Fibroblast of lung (primary cell): ENCODE results near the gene NKD2. TPM values are rescaled to one million over a fixed set of nuclear protein-coding genes. Genes with fewer than 3 reads are reported as not detected.

Experiments used
- DNase-seq, 2 donors: peaks; one replicate each; pipeline versions ENCODE4 v3.0.0 to v3.0.0-alpha.2; 2010; ENCODE audit warnings: low read depth in 2 of 2
- H2AFZ ChIP-seq: 2 replicates; pipeline ENCODE4 v1.5.1; 2012; ENCODE audit warnings: low read length, control low read depth, inconsistent platforms
- H3K27ac ChIP-seq: 2 replicates; pipeline ENCODE4 v1.5.1; 2011; ENCODE audit warnings: low read length, control low read depth; ENCODE audit not compliant: insufficient read depth
- H3K27me3 ChIP-seq: 2 replicates; pipeline ENCODE4 v1.5.1; 2011; ENCODE audit warnings: mild to moderate bottlenecking, low read length; ENCODE audit not compliant: control insufficient read depth, insufficient read depth
- H3K36me3 ChIP-seq: 2 replicates; pipeline ENCODE4 v1.5.1; 2011; ENCODE audit warnings: low read length; ENCODE audit not compliant: control insufficient read depth, insufficient read depth
- H3K4me1 ChIP-seq: 2 replicates; pipeline ENCODE4 v1.5.1; 2011; ENCODE audit warnings: low read length; ENCODE audit not compliant: control insufficient read depth, insufficient read depth; ENCODE audit errors: extremely low read depth
- H3K4me2 ChIP-seq: 2 replicates; pipeline ENCODE4 v1.5.1; 2011; ENCODE audit warnings: low read length, control low read depth; ENCODE audit not compliant: insufficient read depth; ENCODE audit errors: extremely low read depth
- H3K4me3 ChIP-seq, 4 experiments: fragments of 200-600 bp in 1 of 4; sonication (generic) in 1 of 4; replicated peaks in 1 of 4; 2 replicates each; pipeline ENCODE4 v1.5.1; 2011 to 2016; ENCODE audit warnings: low read length in 4 of 4, low read depth in 3 of 4, mild to moderate bottlenecking in 3 of 4, control low read depth in 2 of 4, inconsistent platforms in 1 of 4, mixed read lengths in 1 of 4; ENCODE audit not compliant: insufficient read depth in 1 of 4; ENCODE audit errors: control extremely low read depth in 1 of 4
- H3K79me2 ChIP-seq: 2 replicates; pipeline ENCODE4 v1.5.1; 2012; ENCODE audit warnings: mild to moderate bottlenecking, low read length, inconsistent platforms; ENCODE audit not compliant: control insufficient read depth, insufficient read depth
- H3K9ac ChIP-seq: 2 replicates; pipeline ENCODE4 v1.5.1; 2011; ENCODE audit warnings: mild to moderate bottlenecking, low read length, control low read depth; ENCODE audit not compliant: insufficient read depth
- H3K9me3 ChIP-seq: 2 replicates; pipeline ENCODE4 v1.5.1; 2012; ENCODE audit warnings: low read depth, low read length; ENCODE audit not compliant: control insufficient read depth, insufficient read depth
- H4K20me1 ChIP-seq: 2 replicates; pipeline ENCODE4 v1.5.1; 2011; ENCODE audit warnings: low read length; ENCODE audit not compliant: control insufficient read depth, insufficient read depth; ENCODE audit errors: extremely low read depth
- CTCF ChIP-seq, 2 donors: IDR thresholded peaks in 1 of 2; conservative IDR thresholded peaks in 1 of 2; 1 replicate in 1 of 2; 2 replicates in 1 of 2; pipeline ENCODE4 v1.5.1; 2011 to 2012; ENCODE audit warnings: low read length in 2 of 2, control low read depth in 1 of 2, inconsistent platforms in 1 of 2, low read depth in 1 of 2, mild to moderate bottlenecking in 1 of 2
- EZH2 ChIP-seq: IDR thresholded peaks from 2 replicates; pipeline ENCODE4 v1.5.1; 2012; ENCODE audit warnings: low read length, control low read depth, mild to moderate bottlenecking; ENCODE audit errors: missing control alignments
- polyA plus RNA-seq, 2 donors: library from polyadenylated mRNA; depleted of rRNA in 1 of 2; stranded (reverse) in 1 of 2; unstranded in 1 of 2; fragments of >200 nt; gene quantifications; 2 replicates each; pipeline ENCODE4 v1.2.1, GENCODE V29; 2011 to 2012; ENCODE audit warnings: missing spikeins in 1 of 2
- total RNA-seq: library from RNA; depleted of rRNA; stranded (reverse); fragments of >200 nt; gene quantifications from 2 replicates; pipeline ENCODE4 v1.2.1, GENCODE V29; 2014

Gene NKD2
- total and polyA plus RNA-seq, 2 donors (not counting 1 experiment from before 2014, with no cell fraction given): under 0.01 TPM; not detected in 1

GRCh38 chr5:1003296-1003937 lies 5.2 kb upstream of the NKD2 start:
- H3K9me3 ChIP-seq: no peaks in the 10 kb centered on the region
- no peak overlapping the region for H3K4me2 ChIP-seq
- DNase-seq: peak in 1 of 2 donors; percentile 34
- TF ChIP-seq EZH2 (no peak), CTCF (conservative IDR thresholded peaks at IDR 0.05 in 1 of 2, IDR thresholded peaks at IDR 0.05 in 1 of 2; ENCODE audit: low read depth in 1 of 2, low read length in 2 of 2) (no peak)
- peaks cover 28% of the 10 kb centered on the region for H3K27me3 ChIP-seq
- H3K27ac ChIP-seq: no peak overlapping the region
- H3K4me1 ChIP-seq: no peaks in the 10 kb centered on the region
- H3K4me3 ChIP-seq: no peak overlapping the region
- H3K36me3 ChIP-seq: no peaks in the 10 kb centered on the region
- no peaks in the 10 kb centered on the region for H3K79me2 ChIP-seq
- no peaks in the 10 kb centered on the region for H4K20me1 ChIP-seq
- no peak overlapping the region for H2AFZ ChIP-seq
- H3K9ac ChIP-seq: no peak overlapping the region

GRCh38 chr5:1004461-1005248 lies 3.9 kb upstream of the NKD2 start:
- peak overlapping the region; percentile 46 for H3K9ac ChIP-seq
- DNase-seq: peak in 1 of 2 donors; percentile 17
- H3K79me2 ChIP-seq: no peaks in the 10 kb centered on the region
- peak overlapping the region; percentile 59 for H3K4me2 ChIP-seq
- H4K20me1 ChIP-seq: no peaks in the 10 kb centered on the region
- no peaks in the 10 kb centered on the region for H3K9me3 ChIP-seq
- H3K27ac ChIP-seq: no peak overlapping the region
- H3K36me3 ChIP-seq: no peaks in the 10 kb centered on the region
- H2AFZ ChIP-seq: no peak overlapping the region
- TF ChIP-seq CTCF (conservative IDR thresholded peaks at IDR 0.05 in 1 of 2, IDR thresholded peaks at IDR 0.05 in 1 of 2; ENCODE audit: low read depth in 1 of 2, low read length in 2 of 2) (peak in 1 of 2 donors; percentile 25), EZH2 (no peak)
- peaks cover 25% of the 10 kb centered on the region for H3K27me3 ChIP-seq
- peak overlapping the region in 3 of 4 experiments; percentile 13 to 45 (median 14) for H3K4me3 ChIP-seq
- no peaks in the 10 kb centered on the region for H3K4me1 ChIP-seq

- TF ChIP-seq EZH2 (no peak), CTCF (conservative IDR thresholded peaks at IDR 0.05 in 1 of 2, IDR thresholded peaks at IDR 0.05 in 1 of 2; ENCODE audit: low read depth in 1 of 2, low read length in 2 of 2) (no peak)
- Histone ChIP-seq H3K4me2 (no peak overlapping the region), H2AFZ (no peak overlapping the region), H3K79me2 (no peaks in the 10 kb centered on the region), H3K9me3 (no peaks in the 10 kb centered on the region), H3K27ac (no peak overlapping the region), H3K4me1 (no peaks in the 10 kb centered on the region), H3K27me3 (peaks cover 32% of the 10 kb centered on the region), H4K20me1 (no peaks in the 10 kb centered on the region), H3K9ac (no peak overlapping the region), H3K36me3 (no peaks in the 10 kb centered on the region), H3K4me3 (no peak overlapping the region)
- DNase-seq: no peak
Observed at GRCh38 chr5:1005249-1005851, 3.3 kb upstream of the NKD2 start.
